PC-9 (cell line): ENCODE results near the gene SOX12. TPM values are rescaled to one million over a fixed set of nuclear protein-coding genes. Genes with fewer than 3 reads are reported as not detected.

Experiments used
- BruUV-seq: library from RNA; stranded (reverse); fragments of 400-500 nt; replicated peaks from 2 replicates; lab custom pipeline; 2021; lab: Mats Ljungman, UMichigan
- CTCF ChIA-PET: fragments of 300-600 bp; sonication (Branson Sonifier 250); formaldehyde crosslinking; loops from one replicate; lab custom pipeline; 2022; ENCODE audit warnings: antibody characterized with exemption; lab: Charles Lee
- POLR2A ChIA-PET: fragments of 300-600 bp; sonication (Branson Sonifier 250); formaldehyde crosslinking; loops from one replicate; lab custom pipeline; 2022; ENCODE audit warnings: antibody characterized with exemption; ENCODE audit not compliant: unreplicated experiment; lab: Charles Lee
- DNase-seq, 2 experiments: peaks; one replicate each; pipeline versions ENCODE4 v3.0.0 to v3.0.0-alpha.2; 2015 to 2022; ENCODE audit warnings: mixed read lengths in 1 of 2
- H2AFZ ChIP-seq: fragments of 200-600 bp; sonication (generic); 2 replicates; pipeline ENCODE4 v1.8.1; 2017; ENCODE audit warnings: antibody characterized with exemption
- H3F3A ChIP-seq: fragments of 200-600 bp; sonication (generic); 2 replicates; pipeline ENCODE4 v1.8.1; 2017; ENCODE audit warnings: antibody characterized with exemption, mild to moderate bottlenecking, low read depth; ENCODE audit not compliant: insufficient read depth
- H3K27ac ChIP-seq: fragments of 200-600 bp; sonication (generic); 2 replicates; pipeline ENCODE4 v1.6.1; 2016; ENCODE audit warnings: mixed run types
- H3K27me3 ChIP-seq: fragments of 200-600 bp; sonication (generic); 2 replicates; pipeline ENCODE4 v1.6.1; 2016; ENCODE audit warnings: low read depth, mixed run types; ENCODE audit not compliant: insufficient read depth
- H3K36me3 ChIP-seq: fragments of 200-600 bp; sonication (generic); 2 replicates; pipeline ENCODE4 v1.6.1; 2016; ENCODE audit warnings: low read depth, mixed run types
- H3K4me1 ChIP-seq: fragments of 200-600 bp; sonication (generic); replicated peaks from 2 replicates; pipeline ENCODE4 v1.6.1; 2016; ENCODE audit warnings: mixed run types; ENCODE audit not compliant: insufficient read depth
- H3K4me2 ChIP-seq: fragments of 200-600 bp; sonication (generic); 2 replicates; pipeline ENCODE4 v1.6.1; 2017; ENCODE audit warnings: mixed run types
- H3K4me3 ChIP-seq: fragments of 200-600 bp; sonication (generic); 2 replicates; pipeline ENCODE4 v1.6.1; 2016; ENCODE audit warnings: mixed run types
- H3K79me2 ChIP-seq: fragments of 200-600 bp; sonication (generic); 2 replicates; pipeline ENCODE4 v1.6.1; 2017; ENCODE audit warnings: low read depth, mixed run types
- H3K9me2 ChIP-seq: fragments of 200-600 bp; sonication (generic); 2 replicates; pipeline ENCODE4 v1.8.1; 2017; ENCODE audit warnings: mild to moderate bottlenecking; ENCODE audit not compliant: insufficient read depth
- H3K9me3 ChIP-seq: fragments of 200-600 bp; sonication (generic); 2 replicates; pipeline ENCODE4 v1.8.1; 2016; ENCODE audit warnings: low read depth; ENCODE audit not compliant: insufficient read depth
- H4K20me1 ChIP-seq: fragments of 200-600 bp; sonication (generic); 2 replicates; pipeline ENCODE4 v1.8.1; 2017; ENCODE audit not compliant: insufficient read depth
- CTCF ChIP-seq: fragments of 200-600 bp; sonication (generic); conservative IDR thresholded peaks from 2 replicates; pipeline ENCODE4 v1.6.1; 2017; ENCODE audit warnings: mixed run types, antibody characterized with exemption, mild to moderate bottlenecking, moderate library complexity
- EZH2 ChIP-seq: fragments of 200-600 bp; sonication (generic); IDR thresholded peaks from 2 replicates; pipeline ENCODE4 v1.8.0; 2017; ENCODE audit warnings: antibody characterized with exemption, low read depth
- intact Hi-C: fragments of 100-400 bp; cut with micrococcal nuclease; formaldehyde crosslinking; loops from one replicate; pipeline ENCODE4 v1.10.0; 2022; ENCODE audit not compliant: unreplicated experiment
- total RNA-seq: library from RNA; stranded (reverse); gene quantifications from 2 replicates; pipeline ENCODE4 v1.2.3, GENCODE V29; 2021

The SOX12 gene
- total RNA-seq, 1 experiment from 2014 or later, result 57.1 TPM

- DNase-seq, result no peak
- Histone ChIP-seq H3K27ac (no peak overlapping the region), H3K27me3 (no peaks in the 10 kb centered on the region), H3K79me2 (no peaks in the 10 kb centered on the region), H3K4me1 (no peaks in the 10 kb centered on the region), H3K36me3 (no peaks in the 10 kb centered on the region), H3K9me2 (no peaks in the 10 kb centered on the region), H3K4me3 (no peak overlapping the region), H4K20me1 (no peaks in the 10 kb centered on the region), H3F3A (peaks cover 6% of the 10 kb centered on the region; the same call in 1 of the 2 replicates), H3K9me3 (no peaks in the 10 kb centered on the region), H2AFZ (no peak overlapping the region), H3K4me2 (no peak overlapping the region)
- TF ChIP-seq EZH2 (no peak), CTCF (no peak)
- POLR2A ChIA-PET, result no interaction called here
- intact Hi-C loops, result no loop called here
- BruUV-seq, result no TSS peak
- CTCF ChIA-PET, result no interaction called here
Measured at GRCh38 chr20:276620-277495, 48.5 kb upstream of the SOX12 start.

GRCh38 chr20:277496-277781 is 47.9 kb upstream of the SOX12 start:
- no peak for DNase-seq
- intact Hi-C loops, result no loop called here
- Histone ChIP-seq H3K27ac (no peak overlapping the region), H3K4me1 (no peaks in the 10 kb centered on the region), H3K4me3 (no peak overlapping the region), H3F3A (peaks cover 6% of the 10 kb centered on the region; the same call in 1 of the 2 replicates), H4K20me1 (no peaks in the 10 kb centered on the region), H3K4me2 (no peak overlapping the region), H3K9me2 (no peaks in the 10 kb centered on the region), H3K79me2 (no peaks in the 10 kb centered on the region), H3K9me3 (no peaks in the 10 kb centered on the region), H3K36me3 (no peaks in the 10 kb centered on the region), H3K27me3 (no peaks in the 10 kb centered on the region), H2AFZ (no peak overlapping the region)
- TF ChIP-seq EZH2 (no peak), CTCF (no peak)
- no TSS peak for BruUV-seq
- POLR2A ChIA-PET, result no interaction called here
- CTCF ChIA-PET, result no interaction called here

GRCh38 chr20:278181-278580 is 47.2 kb upstream of the SOX12 start:
- Histone ChIP-seq H2AFZ (no peak overlapping the region), H3K79me2 (no peaks in the 10 kb centered on the region), H3K9me2 (no peaks in the 10 kb centered on the region), H3K36me3 (no peaks in the 10 kb centered on the region), H3K27me3 (no peaks in the 10 kb centered on the region), H3K4me3 (no peak overlapping the region), H3F3A (peaks cover 6% of the 10 kb centered on the region; the same call in 1 of the 2 replicates), H3K4me2 (no peak overlapping the region), H3K27ac (no peak overlapping the region), H3K9me3 (no peaks in the 10 kb centered on the region), H4K20me1 (no peaks in the 10 kb centered on the region), H3K4me1 (no peaks in the 10 kb centered on the region)
- CTCF ChIA-PET, result no interaction called here
- POLR2A ChIA-PET, result interaction anchor here (0.6 kb wide), 1 partner anchor 9 kb away, joined by 11 read pairs; no protein-coding TSS in a partner anchor
- intact Hi-C loops, result no loop called here
- no TSS peak for BruUV-seq
- no peak for TF ChIP-seq CTCF
- no peak for TF ChIP-seq EZH2
- DNase-seq, result no peak
